GOT3 (cell line): Measurements from ENCODE around the gene JAK1.
"Not testable (repeated sequence)": the region's sequence is repeated elsewhere in the genome, so short reads cannot be mapped to it uniquely, and the experiment has no call there.

ENCODE experiments used
- DNase-seq: peaks from one replicate; lab custom pipeline; 2025; ENCODE audit warnings: mixed read lengths; lab: John Stamatoyannopoulos, UW

The JAK1 gene

DNA sequence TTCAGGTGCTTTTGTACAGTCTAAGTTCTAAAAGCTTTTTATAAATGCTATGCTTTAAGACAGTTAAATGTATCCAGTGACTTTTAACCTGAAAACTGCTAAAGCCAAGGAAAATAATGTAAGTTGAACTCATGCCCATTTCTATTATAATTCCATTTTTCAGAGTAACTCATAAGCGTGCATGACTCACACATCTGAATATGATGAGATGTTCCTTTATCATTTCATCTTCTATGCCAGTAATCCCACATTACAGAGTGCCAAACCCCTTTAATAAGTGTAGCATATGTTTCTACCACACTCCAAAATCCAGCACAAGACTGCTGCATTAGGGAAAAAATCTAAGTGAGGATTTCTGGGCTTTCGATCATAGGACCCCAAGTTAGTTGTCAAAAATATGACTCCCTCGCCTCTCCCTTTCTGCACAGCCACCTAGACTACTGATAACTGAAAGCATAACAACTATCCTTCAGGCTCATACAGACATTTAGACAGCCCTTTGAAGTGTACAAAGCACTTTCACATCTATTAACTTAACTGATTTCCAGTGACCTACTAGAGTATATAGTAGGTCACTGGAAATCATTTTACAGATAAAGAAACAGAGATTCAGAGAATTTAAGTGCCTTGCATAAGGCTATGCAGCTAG is 45.3 kb downstream of the JAK1 start:
- no peak for DNase-seq

DNA sequence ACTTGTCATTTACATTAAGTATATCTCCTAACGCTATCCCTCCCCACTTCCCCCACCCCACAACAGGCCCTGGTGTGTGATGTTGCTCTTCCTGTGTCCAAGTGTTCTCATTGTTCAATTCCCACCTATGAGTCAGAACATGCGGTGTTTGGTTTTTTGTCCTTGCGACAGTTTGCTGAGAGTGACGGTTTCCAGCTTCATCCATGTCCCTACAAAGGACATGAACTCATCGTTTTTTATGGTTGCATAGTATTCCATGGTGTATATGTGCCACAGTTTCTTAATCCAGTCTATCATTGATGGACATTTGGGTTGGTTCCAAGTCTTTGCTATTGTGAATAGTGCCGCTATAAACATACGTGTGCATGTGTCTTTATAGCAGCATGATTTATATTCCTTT is 47.2 kb downstream of the JAK1 start:
- DNase-seq, result not testable (repeated sequence)

DNA sequence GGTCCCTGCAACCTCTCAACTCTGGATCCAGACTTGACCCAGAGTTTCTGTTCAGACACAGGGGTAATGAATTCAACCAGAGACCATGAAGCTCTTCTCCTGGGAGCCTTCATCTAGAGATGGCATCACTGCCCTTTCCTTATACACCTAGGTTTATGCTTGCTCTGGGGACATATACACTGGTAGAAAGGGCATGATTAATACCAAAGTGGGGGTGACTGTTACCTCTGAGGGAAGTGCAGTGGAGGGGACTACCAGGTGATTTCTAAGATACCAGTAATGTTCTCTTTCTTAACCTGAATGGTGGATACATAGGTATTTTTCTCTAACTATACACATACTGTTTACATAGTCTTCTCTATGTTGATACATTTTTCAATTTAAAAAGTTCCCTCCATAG is 48.4 kb downstream of the JAK1 start:
- no peak for DNase-seq

DNA sequence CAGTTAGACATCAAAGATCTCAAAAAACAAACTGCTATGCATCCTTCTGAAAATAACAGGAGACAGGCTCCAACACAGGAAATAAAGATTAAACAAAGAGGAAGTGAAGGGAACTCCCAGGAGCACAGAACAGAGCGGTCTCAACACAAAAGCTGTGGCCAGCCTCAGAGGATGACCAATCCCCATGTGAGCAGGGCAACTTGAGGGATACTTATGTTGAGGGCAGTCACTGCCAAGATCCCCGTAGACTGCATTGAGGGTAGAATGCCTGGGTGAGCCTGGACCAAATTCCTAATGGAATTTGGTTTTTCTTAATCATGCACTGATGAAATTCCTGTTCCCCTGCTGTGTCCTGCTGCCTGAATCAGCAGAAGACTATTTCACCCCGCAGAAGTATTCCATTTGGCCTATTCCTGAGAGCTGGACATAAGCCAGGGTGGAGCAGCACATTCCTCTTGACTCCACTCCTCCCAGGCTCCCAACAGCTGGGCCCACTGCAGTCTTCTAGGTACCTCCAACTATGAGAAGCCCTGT is 49.0 kb downstream of the JAK1 start:
- no peak for DNase-seq

DNA sequence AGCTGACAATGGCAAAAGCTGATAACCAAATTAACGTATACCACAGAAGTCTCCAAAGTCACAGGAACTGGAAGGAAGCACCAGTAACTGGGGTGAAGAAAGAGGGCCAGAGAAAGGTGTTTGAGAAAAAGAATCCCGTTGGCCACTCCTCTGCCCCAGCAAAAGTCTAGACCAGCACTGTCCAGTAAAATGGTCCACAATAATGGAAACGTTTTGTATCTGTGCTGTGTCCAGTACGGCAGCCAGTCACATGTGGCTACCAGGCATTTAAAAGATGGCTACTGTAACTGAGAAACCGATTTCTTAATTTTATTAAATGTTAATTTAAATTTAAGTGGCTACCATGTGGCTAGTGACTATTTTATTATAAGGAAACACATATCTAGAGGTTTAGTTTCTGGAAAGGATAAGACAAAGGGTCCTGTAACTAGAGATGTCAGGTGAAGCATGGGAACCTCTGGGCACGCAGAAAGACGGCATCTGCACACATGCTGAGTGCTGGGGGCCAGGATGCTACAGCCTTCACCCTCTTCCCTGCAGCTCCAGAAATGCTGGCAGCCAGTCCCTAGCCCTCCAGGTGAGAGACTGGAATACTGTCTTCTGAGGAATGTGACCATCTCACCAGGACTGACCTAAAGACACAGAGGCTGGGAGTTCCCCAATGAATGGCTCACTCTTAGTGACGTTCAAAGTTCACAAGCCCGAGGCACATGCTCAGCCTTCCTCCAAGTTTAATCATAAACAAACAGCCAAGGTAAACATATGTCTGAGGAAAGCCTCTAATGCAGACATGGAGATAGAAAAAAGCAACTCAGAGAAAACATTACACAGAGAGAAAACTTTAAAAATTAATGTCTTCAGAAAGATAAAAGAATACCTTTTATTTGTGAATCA is 50.7 kb downstream of the JAK1 start:
- no peak for DNase-seq

DNA sequence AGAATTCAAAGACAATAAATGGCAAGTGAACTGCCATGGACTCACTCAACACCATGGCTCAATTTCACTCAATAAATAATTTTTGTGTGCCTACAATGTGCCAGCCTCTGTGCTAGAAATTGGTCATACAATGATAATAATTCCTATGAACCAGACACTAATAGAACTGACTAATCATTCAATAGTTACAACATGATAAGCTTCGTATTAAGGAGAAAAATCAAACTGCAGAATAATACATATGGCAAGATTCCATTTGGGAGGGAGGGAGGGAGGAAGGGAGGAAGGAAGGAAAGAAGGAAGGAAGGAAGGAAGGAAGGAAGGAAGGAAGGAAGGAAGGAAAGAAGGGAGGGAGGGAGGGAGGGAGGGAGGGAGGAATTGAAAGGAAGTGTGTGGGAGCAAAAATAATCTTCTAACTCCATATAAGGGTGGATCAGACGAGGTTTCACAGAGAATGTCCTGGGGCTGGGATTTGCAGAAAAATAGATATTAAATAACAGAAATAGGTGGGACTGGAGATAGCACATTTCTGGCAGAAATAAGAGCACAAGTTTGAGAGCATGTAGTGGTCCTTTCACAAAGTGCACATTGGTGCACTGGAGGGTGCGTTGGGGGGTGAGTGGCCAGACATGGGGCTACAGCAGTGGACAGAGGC is 52.9 kb downstream of the JAK1 start:
- DNase-seq, result no peak

DNA sequence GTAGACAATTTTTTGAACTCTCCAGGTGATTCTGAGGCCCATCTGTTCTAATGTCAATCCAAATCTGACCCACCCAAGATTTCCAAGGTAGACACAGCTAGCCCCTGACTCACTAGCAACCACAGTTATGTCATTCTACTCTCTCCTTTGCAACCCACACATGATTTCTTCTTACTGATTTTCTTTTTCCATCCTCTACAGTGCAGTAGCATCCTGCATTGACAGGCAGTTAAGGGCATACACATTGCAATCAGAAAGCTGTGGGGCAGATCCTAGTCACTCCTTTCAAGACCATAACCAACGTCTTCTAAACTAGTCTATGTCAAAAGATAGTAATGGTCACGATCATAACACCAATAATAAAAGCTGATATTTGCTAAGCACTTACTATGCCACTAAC is 54.2 kb downstream of the JAK1 start:
- no peak for DNase-seq

DNA sequence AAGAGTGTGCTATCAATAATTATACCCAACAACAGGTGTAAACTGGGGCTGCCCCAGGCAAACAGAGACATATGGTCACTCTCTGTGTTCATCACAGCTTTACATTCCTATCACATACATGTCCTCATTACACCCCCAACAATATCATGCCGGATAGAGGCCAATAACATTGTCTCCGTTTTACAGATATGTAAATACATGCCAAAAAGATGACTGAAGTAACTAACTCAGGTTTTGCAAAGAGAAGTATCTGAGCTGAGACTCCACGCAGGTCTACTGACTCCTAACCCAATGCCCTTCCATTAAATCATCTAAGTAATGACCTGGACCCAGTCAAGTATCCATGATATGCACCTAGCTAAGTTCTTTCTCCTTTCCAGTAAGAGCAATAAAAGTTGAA is 55.0 kb downstream of the JAK1 start:
- DNase-seq, result no peak

DNA sequence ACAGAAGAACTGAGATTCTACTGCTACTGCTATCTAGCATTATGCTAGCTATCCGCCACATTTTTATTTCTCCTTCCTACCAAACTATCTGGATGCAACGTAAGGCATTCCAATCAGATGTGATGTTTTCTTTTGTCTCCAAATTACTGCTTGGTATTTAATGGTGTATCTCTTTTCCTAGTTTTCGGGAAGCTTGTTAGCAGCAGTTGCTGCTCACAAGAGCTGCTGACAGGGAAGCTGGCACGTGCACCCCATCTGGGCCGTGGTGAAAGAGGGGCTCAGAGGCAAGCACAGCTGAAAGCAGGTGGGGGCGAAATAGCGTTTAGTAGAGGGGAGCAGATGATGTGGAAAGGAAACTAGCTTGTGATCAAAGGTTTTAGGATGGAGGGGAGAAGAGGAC is 57.3 kb downstream of the JAK1 start:
- no peak for DNase-seq

DNA sequence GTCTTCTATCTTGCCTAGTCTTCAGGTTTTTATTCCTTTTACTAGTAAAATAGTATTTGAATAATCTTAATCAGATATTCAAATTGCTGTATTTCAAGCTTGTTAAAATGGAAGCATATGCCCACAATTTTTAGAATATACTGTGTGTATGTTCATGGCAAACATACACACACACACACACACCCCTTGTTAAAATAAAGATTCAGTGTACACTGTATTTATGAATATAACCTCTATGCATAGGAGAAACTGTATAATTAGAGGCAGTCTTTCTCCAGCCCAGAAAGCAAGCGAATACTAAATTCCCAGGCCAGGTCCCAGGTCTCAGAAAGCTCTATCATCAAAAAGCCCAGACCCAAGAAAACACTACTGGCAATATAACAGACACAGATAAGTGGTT is 57.8 kb downstream of the JAK1 start:
- no peak for DNase-seq

DNA sequence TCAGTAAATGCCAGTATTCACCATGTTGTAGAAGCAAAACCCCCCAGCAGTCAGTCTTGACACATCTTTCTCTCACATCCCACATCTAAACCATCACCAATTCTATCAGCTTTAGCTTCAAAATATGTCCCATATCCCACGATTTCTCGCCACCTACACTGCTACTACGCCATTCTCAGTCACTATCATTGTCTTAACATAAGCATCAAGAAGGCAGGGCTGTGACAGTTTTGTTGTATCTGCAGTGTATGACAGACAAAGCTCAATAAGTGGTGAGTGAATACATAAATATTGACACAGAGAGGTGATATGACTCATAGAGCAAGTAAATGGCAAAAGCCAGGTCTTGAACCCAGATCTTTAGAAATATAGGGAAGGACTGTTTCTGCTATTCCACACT is 59.9 kb downstream of the JAK1 start:
- DNase-seq, result no peak

DNA sequence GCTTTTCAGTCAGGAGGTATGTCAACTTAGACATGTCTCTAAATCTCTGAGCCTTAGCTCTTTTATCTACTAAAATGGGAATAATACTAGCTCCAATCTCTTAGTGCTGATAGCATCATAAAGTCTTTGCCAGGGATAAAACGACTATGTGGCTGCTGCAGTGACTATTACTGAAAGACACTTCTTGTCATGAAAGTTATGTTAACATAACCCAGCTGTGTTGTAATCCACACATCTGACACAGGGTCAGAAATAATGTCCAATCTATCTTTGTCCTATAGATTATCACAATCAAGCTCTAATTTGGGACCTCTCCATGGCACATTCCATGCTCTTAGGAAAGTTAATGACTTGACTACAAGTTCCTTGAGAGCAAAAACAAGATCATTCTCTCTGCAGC is 62.8 kb downstream of the JAK1 start:
- DNase-seq, result no peak

DNA sequence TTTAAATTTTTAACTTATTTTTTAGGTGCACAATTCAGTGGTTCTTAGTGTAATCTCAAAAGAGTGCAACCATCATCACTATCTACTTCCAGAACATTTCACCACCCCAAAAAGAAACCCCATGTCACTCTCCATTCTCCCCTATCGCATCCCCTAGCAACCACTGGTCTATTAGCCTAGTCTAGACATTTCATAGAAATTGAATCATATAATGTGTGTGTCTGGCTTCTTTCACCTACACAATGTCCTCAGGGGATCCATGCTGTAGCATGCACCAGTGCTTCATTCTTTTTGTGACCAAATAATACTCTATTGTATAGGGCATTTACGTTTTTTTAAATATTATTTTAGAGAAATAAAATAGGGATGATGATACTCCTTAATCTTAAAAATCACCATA is 64.7 kb downstream of the JAK1 start:
- DNase-seq, result no peak

DNA sequence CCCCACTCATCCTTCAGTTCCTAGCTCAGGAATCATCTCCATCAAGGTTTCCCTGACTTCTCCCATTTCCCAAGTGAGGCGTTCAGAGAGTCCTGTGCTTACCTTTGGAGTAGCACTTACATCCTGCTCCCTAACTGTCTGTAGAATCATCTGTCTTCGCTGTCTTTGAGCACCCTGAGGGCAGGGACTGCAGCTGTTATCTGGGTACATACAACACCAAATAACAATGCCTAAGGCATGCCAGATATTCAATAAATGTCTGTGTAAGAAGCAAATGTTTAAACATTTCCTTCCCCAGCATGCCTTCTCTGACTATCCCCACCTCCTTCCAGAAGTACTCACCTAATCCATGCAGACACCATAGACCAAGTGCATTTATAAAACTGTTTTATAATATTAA is 65.4 kb downstream of the JAK1 start:
- no peak for DNase-seq

DNA sequence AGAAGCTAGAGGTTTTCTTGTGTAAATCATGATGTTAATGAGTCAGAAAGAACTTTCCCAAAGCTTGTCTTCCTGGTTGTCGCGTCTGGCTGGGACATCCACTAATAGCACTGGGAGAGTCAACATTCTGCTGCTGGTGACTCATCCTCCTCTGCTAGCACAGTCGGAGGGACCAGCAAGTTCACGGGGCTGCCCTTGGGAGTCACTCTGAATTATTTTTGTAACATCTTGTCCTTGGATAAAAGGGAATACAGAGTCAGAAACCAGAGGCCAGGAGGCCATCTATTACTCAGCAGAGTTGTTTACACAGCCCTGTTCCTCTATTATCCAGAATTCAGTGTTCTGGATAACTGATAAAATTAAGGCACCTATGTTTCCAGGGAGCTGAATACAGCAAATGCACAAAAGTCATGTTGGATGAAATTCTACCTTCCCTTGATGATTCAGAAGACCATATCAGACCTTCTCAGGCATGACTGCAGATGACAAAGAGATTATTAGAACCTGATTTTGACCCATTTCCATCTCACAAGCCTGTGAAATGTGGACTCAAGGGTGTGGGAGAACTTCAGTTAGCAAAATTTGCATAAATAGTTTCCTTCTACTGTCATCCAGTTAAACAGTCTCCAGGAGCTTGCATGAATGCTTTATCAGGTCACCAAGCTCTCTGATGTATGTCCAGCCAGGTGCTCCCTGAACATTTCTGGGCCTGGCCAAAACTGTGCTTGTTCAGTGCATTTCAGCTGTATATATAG is 68.1 kb downstream of the JAK1 start:
- peak; percentile 10 for DNase-seq

DNA sequence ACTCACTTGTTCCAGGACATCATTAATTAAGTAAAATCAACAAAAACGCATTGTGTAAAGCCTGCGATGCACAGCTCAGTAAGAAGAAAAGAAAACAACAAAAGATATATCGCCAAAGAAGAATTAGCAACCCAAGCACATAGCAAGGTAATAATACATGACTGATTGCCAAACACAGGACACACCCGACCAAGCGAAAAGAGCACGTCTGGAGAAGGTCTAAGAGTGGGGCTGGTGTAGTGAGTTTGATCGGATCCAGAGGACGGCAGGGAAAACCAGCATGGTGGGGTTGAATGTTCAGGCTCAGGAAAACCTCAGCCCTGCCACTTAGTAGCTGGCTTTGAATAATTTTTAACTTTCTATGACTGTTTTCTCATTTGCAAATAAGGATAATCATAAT is 69.8 kb downstream of the JAK1 start:
- DNase-seq, result no peak

DNA sequence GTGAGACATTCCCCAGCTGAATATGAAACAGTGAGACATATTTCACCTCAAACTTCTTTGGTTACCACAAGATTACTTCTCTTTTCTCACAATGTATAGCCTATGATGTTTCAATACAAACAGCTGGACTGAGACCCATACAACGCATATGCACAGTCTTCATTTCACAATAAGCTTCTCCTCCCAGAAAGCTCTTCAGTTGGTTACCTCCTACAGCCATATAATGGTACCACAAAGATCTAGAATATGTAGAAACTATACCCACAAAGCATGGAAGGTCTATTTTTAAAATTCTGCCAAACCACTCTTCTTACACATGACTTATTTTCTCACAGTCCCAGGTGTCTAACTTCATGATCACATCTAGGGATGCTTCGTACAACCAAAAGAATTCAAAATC is 70.8 kb downstream of the JAK1 start:
- DNase-seq, result no peak

DNA sequence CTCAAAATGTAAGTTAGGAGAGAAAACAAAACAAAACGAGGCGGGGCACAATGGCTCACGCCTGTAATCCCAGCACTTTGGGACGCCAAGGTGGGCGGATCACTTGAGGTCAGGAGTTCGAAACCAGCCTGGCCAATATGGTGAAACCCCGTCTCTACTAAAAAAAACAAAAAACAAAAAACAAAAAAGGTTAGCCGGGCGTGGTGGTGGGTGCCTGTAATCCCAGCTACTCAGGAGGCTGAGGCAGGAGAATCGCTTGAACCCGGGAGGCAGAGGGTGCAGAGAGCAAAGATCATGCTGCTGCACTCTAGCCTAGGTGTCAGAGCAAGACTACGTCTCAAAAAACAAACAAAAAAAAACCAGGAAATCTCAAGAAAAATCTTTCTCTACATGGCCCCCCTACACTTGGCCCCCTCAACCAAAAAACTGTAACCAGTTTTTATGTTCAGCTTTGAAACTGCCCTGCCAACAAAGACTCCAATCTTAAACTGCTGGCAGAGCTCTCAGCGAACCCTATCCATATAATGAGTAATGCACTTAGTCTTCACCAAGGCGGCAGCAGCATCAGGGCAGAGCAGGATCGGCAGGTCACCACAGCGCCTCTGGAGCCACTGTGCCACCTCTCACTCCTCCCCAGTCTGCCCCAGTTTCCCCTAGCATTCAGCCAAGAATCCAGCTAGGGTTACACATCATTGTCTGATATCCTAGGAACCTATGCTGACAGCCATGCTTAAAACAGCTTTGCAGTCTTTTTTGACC is 71.7 kb downstream of the JAK1 start:
- DNase-seq, result no peak

DNA sequence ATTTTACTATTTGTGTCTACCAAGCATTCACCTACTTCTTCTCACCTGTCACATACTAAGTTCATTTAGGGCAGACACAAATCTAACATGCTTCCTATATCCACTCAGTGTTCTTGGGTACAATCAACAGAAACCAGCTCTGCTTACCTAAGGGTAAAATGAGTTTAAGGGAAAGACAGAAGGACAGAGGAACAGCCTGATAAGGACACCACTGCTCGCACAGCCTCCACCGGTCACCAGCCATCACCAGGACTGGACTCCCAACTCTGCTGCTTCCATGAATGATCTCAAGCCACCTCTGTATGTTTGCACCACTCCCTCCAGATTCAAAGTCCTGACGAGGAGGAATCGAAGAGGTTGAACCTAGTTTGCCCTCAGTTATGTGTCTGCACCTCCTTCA is 72.4 kb downstream of the JAK1 start:
- no peak for DNase-seq

DNA sequence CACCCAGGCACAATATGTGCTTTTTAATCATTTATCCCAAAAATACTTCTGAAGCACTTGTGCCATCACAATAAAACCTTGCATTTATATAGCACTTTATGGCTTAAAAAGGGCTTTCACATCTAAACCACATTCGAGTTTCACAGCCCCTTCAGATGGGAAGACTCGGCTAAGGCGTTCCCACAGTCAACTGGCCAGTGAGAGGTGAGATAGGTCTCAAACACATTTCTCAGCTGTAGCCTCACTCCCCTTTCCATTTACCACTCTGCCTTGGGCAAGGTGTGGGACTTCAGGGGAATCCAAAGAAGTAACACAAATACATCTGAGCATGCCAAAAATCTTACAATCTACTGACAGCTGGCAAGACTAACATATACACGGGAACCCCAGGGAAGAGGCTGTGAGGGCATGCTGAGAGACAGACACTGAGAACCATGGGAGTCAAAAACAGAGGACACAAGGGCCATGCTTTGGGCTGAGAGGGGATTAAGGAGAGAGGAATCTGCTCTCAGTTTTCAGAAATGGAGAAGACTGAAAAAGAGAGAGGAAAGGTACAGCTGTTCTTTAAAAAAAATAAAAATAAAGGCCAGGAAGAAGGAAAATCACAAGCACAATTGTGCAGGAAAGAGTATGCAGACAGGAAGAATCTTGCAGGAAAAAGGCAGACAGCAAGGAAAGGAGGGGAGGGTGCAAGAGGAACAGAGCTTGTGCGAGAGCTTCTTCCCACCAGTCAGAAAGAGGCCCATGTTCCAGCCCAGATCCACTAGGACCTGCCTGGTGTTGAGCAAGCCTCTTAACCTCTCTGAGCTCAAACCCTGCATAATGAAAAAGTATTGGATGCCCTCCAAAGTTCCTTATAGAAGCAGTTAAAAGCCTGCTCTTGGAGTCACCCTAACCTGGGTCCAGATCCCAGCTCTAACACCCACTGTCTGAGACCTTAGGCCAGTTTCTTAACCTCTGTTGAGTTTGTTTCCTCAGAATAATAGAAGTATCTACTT is 73.5 kb downstream of the JAK1 start:
- DNase-seq, result no peak
